GM04504 (cell line): ENCODE results near the gene TBCE.
A peak's percentile ranks its signal among the peaks of the same experiment; 100 is the strongest.

Experiments
- DNase-seq: peaks from one replicate; pipeline ENCODE4 v3.0.0-alpha.2; 2012; ENCODE audit warnings: low read depth

TBCE gene

DNA sequence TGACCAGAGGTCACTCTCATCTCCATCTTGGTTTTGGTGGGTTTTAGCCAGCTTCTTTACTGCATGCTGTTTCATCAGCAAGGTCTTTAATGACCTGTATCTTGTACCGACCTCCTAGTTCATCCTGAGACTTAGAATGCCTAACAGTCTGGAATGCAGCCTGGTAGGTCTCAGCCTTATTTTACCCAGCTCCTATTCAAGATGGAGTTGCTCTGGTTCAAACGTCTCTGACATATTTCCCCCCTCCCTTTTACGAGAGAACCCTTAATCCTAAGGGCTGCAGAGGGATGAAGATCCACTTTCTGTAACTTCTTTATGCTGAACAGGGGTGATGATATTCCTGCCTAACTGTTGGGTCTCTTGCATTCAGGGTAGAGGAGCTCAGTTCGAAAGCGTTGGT lies 43.2 kb downstream of the TBCE start:
- DNase-seq = no peak

DNA sequence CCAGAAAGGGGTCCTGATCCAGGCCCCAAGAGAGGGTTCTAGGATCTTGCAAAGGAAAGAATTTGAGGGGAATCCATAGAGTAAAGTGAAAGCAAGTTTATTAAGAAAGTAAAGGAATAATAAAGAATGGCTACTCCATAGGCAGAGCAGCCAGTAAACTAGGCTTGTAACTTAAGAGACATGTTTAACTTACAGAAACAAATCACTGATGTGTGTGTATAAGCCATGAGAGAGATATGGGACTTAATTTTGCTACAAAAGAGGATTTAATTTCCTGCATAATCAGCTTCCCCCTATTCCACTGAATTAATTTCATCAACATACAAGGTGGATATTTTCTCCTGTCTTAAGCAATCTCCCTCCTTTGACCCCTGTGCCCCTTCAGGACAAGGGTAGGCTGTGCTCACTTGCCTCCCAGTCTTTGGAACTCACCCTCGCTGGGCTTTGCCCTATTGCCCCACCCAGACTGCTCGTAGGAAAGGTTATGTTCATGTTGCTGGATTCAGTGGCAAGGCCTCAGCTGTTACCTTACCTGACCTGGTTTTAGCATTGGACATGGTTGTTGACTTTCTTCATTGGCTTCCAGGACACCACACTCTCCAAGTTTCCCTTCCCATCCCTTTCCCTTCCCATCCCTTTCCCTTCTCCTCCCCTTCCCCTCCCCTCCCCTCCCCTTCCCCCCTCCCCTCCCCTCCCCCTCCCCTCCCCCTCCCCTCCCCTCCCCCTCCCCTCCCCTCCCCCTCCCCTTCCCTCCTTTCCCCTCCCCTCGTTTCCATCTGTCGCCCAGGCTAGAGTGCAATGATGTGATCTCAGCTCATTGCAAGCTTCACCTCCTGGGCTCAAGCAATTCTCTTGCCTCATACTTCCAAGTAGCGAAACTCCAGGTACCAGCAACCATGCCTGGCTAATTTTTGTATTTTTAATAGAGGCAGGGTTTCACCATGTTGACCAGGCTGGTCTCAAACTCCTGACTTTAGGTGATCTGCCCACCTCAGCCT lies 44.6 kb downstream of the TBCE start:
- DNase-seq = no peak

DNA sequence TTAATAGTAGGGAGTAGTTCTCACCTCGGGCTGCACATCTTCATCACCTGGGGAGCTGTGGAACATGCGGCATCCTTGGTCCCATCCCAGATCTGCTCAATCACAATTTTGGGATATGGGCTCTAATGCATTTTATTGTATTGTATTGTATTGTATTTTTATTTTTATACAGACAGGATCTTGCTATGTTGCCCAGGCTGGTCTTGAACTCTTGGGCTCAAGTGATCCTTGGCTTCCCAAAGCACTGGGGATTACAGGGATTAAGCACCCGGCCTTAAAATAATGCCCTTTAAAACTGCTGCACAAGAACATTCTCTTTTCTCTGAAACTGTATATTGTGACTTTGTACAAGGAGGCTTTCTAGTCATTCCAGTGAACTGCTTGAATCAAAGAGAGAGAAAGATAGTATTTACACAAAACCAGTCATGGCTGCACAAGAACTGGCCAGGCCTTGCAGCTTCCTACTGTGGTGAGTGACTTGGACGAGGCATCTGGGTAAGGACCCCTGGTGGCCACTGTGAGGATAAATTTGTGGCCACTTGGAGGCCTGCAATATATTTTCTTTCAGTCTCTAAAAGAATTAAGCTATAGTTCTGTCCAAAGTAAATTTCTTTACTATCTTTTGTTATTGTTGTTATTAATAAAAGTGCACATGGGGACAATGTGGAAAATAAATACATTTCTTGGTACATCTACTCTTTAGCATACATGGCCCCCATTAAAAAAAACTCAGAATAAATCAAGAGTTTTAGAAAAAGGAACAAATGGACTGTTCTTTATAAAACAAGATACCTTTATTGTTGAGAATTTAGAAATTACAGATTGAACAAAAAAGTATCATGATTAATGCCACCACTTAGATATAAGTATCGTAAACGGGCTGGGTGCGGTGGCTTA lies 48.0 kb downstream of the TBCE start:
- DNase-seq = peak; percentile 49

DNA sequence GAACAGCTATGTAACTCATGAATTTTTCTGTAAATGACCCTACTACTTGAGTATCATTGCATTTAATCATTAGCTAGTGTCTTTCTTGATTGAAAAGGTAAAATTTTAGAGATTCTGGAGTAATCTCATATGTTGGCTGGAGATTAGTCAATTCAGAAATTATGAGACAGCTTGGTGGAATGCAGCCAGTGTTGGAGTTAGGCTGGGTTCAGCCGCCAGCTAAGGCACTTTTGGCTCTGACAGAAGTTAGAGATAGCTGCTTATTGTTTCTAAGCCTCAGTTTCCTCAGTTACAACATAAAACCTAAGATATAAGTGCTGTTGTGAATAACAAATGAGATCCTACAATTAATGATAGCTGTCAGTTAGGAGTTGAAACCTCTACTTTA lies 49.4 kb downstream of the TBCE start:
- DNase-seq = peak; percentile 6

DNA sequence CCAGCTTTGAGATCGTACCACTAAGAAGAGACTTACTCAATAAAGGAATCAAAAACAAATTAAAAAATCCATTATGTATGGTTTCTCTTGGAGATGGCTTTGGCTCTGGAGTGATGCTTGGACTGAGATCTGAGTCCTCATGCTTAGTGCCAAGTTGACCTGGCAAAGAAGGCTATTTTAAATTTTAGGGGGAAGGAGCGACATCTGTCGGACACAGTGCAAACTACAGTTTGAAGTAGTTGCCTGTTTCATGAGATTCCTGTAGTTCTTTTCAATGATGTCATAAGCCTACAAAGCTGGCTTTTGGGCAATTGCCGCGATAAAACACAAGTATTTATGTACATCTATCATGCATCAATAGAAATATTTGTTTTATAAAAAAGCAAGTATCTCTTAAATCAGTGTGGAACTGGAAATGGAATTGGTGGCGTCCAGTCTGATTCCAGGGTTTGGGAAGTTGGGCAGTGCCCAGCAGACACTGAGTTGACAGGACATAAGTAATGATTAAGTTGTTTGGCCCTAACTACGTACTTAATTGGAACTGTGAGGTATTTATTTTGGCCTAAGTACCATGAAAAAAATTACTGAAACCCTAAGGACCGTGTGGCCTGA lies 50.0 kb downstream of the TBCE start:
- peak; percentile 67 for DNase-seq

DNA sequence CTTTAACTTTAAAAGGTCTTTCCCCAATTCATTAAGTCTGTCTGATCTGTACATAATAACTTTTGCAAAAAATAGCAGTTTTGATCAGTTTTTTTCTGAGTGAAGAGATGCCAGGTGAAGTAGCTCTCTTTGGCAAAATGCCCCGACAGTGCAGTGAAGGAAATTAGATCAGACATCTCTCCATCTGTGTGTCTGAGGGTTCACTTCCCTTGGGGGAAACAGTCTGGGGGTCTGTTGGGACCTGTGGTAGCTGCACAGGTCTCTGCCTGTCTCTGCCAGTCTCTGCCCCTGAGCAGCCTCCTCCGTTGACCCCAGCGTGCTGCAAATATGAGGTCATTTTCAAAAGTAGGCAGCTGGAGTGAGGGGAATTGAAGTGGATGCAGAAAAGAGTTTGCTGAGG lies 54.5 kb downstream of the TBCE start:
- no peak for DNase-seq

DNA sequence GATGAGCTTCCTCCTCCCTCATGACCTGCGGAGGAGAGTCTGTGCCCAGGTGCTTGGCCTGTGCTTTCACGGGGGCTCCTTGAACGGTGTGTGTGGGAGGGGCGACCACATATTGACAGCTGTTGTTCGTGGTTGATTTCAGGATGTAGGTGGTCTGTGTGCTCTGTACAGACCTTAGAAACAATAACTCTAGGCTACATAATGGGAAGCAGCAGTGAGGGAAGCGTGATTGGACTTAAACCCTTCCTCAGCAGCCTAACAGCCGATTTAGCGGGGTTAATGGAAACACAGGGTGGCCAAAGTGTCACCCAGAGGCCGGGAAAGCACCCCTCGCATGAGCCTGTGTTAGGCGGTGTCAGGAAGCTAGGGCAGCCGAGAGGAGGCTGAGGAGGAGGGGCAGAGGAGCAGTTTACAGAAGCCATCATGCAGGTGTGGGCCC lies 56.0 kb downstream of the TBCE start:
- no peak for DNase-seq

DNA sequence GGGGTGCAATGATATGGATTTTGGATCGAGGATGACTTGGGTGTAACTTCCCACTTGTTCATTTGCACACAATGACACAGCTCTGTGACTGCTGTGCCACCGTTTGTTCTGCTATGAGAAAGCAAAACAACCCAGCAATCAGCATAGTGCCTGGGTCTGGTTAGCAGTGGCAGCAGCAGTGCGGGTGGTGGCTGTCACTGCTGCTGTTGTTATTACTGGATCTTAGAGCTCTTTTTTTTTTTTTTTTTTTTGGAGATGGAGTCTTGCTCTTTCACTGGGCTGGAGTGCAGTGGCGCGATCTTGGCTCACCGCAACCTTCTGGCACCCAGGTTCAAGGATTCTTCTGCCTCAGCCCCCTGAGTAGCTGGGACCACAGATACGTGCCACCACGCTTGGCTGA lies 56.9 kb downstream of the TBCE start:
- no peak for DNase-seq

DNA sequence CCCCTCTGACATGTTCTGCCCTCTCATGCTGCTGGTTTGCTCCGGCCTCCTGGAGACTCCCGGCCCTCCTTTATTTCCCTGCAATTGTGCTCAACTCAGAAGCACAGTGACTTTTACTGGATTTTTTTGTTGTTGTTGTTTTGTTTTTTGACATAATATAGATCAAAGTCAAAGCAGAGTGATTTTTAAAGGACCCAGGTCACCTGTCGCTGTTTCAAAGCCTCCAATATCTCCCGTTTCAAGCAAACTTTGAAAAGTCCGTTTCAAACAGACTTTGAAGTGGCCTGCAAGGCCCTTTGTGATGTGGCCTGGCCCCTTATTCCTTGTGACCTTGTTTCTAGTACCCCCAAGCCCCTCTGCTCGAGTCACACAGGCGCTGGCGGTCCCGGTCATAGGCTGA lies 58.1 kb downstream of the TBCE start:
- DNase-seq = no peak

DNA sequence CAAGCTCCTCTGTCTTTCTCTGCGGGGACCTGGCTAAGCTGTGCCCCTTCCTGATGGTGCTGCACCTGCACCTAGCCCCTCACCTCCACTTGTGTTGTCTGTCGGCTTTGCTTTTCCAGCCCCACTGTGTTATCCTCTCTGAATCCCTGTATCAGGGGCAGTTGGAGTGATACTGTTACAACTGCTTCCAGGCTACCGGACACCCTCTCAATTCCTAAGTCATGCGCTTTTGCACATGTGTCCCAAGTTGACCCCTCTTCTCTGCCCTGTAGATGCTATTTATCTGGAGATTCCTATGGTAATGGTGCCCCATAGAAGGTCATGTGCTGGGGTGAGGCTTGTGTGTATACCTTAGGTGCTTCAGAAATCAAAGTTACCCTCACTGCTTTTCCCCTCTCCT lies 58.9 kb downstream of the TBCE start:
- DNase-seq = no peak

DNA sequence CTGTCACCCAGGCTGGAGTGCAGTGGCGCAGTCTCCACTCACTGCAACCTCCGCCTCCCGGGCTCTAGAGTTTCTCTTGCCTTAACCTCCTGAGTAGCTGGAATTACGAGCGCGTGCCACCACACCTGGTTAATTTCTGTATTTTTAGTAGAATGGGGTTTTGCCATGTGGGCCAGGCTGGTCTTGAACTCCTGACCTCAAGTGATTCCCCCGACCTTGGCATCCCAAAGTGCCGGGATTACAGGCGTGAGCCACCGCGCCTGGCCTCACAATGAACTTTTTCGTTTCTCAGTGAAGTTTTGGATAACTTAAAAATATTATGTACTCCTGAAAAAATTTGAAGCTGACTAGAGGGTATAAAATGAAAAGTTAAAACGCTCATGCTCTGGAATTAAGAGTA lies 59.5 kb downstream of the TBCE start:
- no peak for DNase-seq

DNA sequence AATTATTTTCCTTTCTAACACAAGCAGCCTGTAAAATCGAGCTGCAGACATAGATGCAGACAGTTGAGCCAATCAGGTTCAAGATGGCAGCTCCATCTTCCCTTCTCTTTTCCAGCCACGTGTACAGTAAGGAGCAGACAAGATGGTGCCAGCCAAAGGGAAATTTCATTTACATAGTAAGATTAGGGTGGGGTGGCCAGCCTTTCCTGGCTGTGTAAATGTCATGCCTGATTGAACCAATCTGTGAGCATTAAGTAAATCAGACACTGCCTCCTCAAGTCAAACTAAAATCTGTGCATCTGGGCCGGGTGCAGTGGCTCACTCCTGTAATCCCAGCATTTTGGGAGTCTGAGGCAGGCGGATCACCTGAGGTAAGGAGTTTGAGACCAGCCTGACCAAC lies 60.2 kb downstream of the TBCE start:
- DNase-seq = no peak

DNA sequence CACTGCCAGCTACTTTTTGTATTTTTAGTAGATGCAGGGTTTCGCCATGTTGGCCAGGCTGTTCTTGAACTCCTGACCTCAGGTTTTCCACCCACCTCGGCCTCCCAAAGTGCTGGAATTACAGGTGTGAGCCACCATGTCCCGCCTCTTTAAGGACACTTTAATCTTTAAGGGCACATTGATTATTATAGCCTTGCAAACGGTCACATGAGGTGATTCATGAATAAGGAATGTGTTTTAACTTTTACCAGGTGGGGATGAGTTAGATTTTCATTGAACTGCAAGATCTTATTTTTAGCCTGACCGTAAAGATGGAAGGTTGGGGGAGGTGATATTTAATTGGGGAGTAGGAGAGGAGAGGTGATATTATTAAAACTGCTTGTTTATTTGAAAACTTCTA lies 61.9 kb downstream of the TBCE start:
- no peak for DNase-seq

DNA sequence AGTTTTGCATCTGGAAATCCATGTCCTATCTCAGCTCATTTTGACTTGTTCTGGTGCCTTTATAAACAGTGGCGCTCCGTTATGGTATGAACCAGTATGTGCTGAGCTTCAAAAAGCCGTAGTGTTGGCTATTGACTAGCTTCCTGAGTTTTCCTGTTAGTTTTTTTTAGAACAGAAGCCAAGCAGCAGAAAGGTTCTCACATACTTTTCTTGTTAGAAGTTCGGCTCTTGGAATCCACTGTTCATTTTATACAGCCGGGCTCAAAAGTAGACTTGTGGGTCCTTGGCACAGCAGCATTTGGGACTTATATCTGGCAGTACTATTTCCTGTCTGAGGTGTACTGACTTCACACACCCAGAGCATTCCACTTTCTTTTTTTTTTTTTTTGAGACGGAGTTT lies 63.8 kb downstream of the TBCE start:
- DNase-seq = no peak

DNA sequence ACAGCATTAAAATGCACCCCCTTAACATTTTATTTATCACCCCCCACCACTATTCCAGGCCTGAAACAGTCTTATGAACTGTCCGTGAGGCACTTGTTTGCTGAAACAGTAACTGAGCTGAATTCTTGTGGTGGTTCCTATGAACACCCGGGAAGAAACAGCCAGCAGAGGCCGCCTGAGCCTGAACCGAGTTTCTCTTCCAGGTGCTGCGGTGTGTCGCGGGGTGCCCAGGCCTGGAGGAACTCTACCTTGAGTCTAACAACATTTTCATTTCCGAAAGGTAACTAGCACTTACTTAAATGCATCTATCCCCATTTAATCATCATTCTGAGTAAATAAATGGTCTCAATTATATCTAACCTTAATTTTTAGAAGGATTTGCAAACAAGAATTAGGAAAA lies 66.8 kb downstream of the TBCE start:
- no peak for DNase-seq

DNA sequence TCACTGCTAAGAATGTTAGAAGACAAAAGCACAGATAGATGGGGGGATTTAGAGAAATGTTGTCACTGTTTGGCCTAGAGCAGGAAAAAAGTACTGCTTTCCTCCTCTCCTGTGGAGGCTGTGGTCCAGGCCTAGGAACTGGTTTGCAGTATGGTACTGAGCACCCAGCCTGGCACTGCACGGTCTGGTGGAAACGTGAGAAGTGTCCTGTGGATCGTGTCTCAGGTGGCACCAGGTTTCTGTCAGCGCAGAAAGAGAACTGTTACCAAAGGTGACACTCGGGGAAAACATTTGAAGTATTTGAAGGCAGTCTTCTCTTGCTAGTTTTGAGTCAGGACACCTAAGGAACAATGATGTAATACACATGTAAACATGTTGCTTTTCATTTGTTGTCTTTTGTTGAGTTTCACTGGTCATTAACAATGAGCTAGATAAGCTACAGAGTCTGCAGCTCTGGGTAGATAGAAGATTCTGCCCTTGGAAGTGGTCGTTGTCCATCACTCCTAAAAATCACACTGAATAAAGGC lies 74.0 kb downstream of the TBCE start:
- no peak for DNase-seq

DNA sequence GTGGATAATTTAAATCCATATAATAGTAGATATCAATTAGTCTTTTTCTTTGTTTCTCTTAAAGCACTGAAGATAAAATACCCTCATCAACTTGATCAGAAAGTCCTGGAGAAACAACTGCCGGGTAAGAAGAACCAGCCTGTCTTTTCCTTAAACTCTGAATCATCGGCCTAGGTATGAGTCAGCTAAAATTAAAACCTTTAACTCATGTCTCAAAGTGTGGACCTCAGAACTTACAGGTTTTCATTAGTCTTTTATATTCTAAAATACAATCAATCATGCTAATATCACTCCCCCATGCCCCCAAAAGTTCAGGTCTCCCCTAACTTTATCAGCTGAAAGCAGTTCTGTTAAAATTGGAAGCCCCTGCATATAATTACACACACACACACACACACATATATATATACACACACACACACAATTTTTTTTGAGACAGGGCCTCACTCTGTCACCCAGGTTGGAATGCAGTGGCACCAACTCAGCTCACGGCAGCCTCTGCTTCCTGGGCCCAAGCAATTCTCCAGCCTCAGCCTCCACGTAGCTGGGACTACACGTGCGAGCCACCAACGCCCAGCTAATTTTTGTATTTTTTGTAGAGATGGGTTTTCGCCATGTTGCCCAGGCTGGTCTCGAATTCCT lies 75.7 kb downstream of the TBCE start:
- peak; percentile 47 for DNase-seq

DNA sequence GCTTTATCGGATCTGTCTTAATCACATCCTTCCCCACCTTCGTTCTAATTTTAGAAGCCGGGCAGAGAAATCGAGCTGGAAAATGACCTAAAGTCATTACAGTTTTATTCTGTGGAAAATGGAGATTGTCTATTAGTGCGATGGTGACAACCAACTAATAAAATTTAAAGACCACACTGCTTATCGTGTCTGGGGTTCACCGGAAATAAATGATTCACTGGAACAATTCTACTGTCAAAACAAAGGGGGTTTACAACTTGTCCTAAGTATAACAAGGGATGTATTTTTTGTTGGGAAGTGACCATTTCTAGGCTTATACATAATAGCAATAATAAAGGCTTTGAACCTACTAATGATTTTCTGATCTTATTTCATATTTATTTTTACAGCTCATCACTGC lies 81.4 kb downstream of the TBCE start:
- no peak for DNase-seq

DNA sequence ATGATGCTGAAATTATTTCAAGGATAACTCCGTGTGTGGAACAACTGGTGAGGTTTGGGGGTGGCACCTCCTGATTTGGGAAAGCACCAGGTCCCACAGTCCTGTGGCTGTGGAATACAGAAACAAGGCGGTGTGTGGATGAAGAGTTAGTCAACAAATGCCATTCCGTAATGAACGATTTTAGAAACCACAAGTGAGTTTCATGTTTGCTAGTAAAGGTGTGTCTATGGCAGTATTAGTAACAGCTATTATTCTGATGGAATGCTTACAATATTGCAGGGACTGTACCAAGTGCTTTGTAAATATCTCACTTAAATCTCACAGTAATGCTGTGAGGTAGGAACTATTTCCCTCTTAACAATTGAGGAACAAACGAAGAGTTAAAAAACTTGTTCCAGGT lies 83.2 kb downstream of the TBCE start:
- DNase-seq = no peak

DNA sequence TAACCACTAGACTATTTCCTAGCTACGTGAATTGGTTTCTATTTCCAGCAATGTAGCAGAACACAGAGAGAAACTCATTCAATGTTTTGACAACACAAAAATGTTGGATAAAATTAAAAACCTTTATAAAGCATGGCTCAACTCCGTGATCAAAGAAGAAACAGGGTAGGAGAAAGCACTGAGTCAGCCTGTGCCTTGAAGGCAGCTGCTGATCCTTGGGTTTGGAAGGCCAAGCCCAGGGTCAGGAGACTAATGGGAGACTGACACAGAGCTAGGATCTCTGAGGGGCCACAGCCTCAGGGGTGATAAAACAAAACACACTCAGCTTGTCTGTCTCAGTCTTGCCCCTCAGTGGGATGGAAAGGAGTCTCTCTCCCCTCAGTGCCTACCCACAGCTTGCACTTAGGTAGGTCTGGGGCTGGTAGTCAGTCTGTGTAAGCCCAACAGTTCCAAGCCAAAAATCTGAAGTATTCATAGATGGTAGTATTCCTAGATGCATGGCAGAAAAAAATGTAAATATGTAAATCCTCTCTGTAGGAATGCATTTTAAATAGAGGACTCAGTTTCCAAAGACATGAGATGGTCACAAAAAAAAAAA lies 83.8 kb downstream of the TBCE start:
- DNase-seq = no peak

DNA sequence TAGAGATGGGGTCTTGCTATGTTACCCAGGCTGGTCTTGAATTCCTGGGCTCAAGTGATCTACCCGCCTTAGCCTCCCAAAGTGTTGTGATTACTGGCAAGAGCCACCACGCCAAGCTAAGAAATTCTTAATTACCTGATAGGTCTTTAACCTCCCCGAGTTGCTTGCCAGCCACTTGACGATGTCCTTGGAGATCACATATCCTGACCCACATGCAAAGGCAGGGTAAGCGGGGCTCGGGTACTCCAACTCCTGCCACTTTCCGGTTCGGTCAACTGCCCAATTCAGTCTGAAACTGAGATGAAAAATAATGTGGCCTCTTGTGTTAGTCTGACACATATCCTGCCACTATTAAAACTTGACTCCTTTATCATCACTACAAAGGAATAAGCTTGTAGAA lies 86.8 kb downstream of the TBCE start:
- no peak for DNase-seq
